NK-92 (cell line): ENCODE measurements around the gene INHBB.

ENCODE experiments used
- DNase-seq: peaks from one replicate; lab custom pipeline; 2025; ENCODE audit not compliant: unreplicated experiment; lab: John Stamatoyannopoulos, UW

INHBB gene

GRCh38 chr2:120341977-120342376 lies 4.0 kb upstream of the INHBB start:
- DNase-seq = no peak

DNA sequence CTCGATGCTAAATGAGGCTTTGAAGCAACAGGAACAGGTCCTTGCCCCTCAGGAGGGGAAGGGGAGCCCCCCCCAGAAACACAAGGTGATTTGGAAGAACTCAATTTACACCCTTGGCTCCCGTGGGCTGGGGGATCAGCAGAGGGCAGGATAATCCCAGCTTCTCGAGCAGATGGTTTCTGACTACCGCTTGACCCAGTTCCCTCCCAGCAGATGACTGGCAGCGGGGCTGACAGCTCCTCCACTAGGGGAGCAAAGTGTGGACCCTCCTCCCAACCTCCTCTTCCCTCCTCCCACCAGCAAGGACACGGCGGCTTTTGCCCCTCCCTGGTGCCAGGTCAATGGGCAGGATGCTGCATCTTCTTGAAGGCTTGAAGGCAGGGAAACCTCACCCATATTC lies 3.5 kb upstream of the INHBB start:
- DNase-seq = no peak

GRCh38 chr2:120343100-120343432 lies 2.9 kb upstream of the INHBB start:
- DNase-seq = no peak

GRCh38 chr2:120343433-120344105 lies 2.4 kb upstream of the INHBB start:
- DNase-seq = no peak

GRCh38 chr2:120344214-120344975 lies 1.5 kb upstream of the INHBB start:
- DNase-seq = no peak

GRCh38 chr2:120344976-120345581 lies 857 bp upstream of the INHBB start:
- no peak for DNase-seq

DNA sequence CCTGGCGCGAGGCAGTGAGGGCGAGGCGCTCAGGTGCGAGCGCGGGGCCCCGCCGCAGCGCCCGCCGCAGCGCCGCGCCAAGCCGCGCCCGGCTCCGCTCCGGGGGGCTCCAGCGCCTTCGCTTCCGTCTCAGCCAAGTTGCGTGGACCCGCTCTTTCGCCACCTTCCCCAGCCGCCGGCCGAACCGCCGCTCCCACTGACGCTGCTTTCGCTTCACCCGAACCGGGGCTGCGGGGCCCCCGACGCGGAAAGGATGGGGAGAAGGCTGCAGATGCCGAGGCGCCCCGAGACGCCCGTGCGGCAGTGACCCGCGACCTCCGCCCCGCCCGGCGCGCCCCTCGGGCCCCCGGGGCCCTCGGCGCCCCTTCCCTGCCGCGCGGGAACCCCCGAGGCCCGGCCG lies 328 bp upstream of the INHBB start:
- DNase-seq = no peak

DNA sequence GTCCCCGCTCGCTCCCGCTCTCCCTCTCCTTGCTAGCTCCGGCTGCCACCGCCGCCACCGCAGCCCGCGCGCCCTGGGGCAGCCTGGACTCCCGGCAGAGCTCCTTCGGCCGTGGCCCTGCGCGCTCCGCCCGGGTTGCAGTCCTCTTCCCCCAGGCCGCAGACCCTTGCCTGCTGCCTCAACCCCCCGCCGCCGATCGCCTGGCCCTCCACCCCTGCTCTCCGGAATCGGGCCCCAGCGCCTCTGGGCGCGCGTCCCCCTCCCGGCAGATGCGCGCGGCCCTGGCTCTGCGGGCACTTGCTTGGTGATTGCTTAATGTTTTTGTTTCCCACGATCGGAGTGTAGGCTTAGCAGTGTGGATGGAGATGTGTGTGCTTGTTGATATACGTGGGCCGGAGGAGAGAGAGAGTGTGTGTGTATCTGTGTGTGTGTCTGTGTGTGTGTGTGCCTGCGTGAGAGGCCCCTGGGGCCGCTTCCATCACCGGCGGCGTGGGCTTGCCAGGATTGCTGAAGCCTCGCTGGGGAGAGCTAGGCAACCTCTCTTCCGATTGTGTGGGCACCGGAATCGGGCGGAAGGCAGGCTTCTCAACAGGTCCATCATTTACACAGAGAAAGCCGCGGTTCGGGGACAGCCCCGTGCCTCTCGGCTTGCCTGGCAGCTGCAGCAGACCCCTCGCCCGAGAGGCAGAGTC lies 877 bp downstream of the INHBB start:
- DNase-seq = no peak

DNA sequence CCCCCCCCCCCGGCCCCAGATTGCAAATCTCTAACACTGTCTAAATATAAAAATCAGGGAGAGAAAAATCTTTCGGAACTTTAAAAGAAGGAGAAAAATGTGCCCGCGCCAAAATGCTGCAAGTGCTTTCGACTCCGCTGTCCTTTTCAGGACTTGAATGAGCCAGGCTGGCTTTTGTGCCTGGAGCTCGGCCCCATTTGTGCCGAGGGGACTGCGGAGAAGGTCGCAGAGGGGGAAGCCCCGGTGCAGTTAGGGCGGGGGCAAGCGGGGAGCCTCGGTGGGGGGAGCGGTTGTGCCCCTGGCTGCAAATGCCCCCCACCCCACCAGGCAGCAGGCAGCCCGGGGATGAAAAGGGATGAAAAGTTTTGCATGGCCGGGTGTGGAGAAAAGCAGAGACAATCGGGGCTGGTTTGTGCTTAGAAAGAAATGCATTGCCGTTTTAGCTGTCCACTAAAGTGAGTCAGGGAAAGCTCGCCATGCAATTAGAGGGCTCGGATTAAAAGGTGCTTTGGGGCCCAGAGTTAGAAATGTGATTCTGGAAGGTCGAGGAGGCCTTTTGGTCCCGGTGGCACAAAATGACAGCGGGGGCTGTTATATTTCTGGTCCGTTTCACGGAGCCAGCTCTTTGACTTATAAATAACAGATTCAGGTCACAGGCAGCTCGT lies 1.6 kb downstream of the INHBB start:
- DNase-seq = no peak

DNA sequence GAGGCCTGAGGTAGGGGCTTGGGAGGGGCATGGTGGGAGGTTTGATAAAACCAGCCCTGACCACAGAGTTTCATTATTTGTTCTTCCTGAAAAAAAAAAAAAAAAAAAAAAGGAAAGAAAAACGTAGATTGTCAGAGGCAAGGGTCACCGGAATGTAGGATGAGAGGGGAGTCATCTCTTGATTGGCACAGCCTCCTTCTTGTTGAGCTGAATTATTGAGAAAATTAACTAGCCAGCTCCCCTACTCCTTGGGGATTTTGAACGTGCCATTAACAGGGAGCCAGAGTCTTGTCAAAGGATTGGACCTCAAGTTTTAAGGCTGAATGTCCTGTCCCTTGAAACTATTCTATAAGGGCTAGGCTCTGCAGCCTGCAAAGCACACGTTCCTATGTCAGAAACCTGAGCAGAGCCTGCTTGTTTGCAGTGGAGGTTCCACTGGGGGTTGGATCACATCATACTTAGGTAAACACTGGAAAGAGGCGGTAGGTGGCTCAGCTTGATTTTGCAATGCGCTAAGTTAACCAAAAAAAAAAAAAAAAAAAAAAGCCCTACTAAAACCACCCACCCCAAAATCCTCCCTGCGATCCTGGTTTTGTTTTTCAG lies 2.3 kb downstream of the INHBB start:
- no peak for DNase-seq

DNA sequence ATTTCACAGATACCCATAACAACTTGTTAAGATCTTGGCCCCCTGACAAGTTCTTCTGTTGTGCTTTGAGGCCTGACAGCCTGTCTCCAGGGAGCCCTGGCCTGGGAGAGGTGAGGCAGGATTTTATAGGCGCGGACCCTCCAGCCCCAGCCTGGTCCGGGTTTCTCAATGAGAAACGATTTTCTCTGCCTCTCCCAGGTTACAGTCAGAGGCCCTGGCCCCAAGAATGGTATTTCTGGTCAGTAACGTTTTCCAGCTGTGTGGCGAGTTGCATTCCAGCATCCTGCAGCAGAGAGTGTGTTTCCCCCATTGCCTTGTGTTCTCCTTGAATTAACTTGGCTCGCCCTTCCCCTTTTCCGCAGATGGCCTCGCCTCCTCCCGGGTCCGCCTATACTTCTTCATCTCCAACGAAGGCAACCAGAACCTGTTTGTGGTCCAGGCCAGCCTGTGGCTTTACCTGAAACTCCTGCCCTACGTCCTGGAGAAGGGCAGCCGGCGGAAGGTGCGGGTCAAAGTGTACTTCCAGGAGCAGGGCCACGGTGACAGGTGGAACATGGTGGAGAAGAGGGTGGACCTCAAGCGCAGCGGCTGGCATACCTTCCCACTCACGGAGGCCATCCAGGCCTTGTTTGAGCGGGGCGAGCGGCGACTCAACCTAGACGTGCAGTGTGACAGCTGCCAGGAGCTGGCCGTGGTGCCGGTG lies 3.0 kb downstream of the INHBB start:
- no peak for DNase-seq

GRCh38 chr2:120349440-120349921 lies 3.5 kb downstream of the INHBB start:
- no peak for DNase-seq

GRCh38 chr2:120350080-120350479 lies 4.1 kb downstream of the INHBB start:
- DNase-seq = no peak

- DNase-seq = no peak
These were observed 4.9 kb downstream of the INHBB start for GRCh38 chr2:120350801-120351320.

- DNase-seq = no peak
These were observed 7.0 kb downstream of the INHBB start for GRCh38 chr2:120352696-120353590.

DNA sequence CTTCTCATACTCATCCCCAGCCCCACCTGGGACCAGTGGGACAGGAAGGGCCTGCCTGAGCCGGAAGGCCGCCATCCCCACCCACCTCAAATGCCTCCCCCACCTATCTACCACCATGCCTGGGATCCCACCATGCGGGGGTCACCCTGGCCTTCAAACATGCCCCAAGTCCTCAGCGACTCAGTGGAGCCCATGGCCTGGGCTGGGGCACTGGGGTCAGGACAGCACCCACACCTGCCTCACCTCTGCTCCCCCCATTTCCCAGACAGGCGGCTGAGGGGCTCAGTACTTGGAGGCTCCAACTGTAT lies 7.6 kb downstream of the INHBB start:
- DNase-seq = no peak

DNA sequence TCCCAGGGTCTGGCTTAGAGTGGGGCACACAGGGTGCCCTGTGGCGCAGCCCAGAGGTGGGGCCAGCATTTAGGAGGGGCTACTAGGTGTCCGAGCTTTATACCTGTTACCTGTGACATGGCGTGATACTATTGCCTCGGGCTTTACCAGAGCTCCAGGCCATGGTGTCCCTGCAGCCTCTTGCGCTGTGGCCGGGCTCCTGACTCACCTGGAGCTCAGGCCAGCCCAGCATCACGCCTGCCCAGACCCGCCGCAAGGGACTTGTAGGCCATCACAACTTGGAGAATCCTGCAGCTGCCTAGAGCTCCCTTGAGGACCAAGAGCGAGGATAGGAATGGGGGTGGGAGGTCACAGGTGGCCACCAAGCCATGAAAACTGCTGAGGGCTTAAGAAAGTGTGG lies 8.0 kb downstream of the INHBB start:
- DNase-seq = no peak

DNA sequence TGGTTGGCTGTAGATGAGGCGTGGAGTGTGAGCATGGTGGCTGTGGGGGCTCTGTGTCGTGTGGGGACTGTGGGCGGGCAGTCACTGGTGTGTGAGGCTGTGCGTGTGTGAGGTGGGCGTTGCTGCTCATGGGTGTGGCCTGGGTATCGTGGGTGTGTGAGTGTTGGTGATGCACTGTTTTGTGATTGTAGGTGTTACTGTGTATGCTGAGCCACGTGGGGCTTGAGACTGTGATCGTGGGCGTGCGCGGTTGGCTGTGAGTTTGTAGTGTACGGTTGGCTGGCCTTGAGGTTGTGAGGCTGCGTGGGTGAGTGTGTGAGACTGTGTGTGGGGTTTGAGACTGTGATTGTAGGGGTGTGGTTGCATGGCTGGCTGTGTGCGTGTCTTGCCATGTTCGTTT lies 8.5 kb downstream of the INHBB start:
- no peak for DNase-seq
